ENCODE measurements around the gene AMER3.

AMER3 gene

DNA sequence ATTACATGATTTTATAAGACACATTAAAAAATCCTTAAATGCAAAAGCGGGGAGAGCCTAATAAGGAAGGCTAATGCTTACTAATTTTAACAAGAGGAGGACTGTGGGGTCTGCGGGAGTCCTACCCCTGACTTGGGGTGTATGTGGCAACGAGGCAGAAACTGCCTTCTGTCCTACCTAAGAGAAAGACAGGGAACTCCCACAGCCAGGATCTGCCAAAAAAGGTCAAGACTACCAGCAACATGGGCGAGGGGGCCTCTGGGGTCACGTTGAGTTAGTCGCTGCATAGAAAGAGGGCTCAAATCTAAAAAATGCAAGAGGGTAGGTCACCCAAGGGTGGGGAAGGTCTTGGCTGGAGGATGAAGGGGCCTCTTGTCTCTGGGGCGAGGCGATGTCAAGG, 529 bp upstream of the AMER3 start:
- no peak for DNase-seq

DNA sequence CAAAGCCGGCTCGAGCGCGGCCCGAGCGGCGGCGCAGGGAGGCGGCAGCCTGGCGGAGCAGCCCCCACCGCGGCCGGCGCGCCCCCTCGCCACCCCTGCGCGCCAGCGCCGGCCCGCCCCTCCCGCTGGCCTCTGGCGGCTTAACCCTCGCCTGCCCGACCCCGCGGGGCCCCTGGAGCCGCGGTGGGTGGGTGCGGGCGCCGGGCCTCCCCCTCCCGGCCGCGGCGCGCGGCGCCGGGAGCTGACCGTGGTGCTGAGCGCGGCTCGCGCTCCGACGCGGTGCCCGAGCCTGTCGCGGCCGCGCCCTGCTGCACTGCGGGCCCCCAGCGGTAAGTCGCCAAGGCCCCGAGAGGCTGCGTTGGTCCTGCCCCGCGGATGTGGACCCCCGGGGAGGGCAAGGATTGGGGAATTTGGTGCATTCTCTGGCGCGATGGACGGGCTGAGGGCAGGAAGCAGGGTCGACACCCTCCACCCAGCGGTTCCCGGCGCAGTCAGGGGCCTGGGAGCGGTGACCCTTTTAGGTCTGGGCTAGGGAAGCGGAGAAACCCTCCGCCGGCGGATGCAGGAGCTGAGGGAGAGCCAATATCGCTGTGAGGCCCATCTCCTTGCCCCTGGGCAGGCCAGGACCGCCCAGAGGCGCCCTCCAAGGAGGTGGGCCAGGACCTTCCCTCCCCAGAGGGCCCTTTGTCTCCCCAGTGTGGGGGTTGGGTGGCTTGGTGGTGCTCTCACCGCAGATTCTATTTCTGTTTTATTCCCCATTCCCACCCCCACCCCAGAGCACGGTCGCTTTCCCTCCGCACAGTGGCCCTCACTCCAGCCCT, 923 bp downstream of the AMER3 start:
- peak; percentile 77 for DNase-seq

DNA sequence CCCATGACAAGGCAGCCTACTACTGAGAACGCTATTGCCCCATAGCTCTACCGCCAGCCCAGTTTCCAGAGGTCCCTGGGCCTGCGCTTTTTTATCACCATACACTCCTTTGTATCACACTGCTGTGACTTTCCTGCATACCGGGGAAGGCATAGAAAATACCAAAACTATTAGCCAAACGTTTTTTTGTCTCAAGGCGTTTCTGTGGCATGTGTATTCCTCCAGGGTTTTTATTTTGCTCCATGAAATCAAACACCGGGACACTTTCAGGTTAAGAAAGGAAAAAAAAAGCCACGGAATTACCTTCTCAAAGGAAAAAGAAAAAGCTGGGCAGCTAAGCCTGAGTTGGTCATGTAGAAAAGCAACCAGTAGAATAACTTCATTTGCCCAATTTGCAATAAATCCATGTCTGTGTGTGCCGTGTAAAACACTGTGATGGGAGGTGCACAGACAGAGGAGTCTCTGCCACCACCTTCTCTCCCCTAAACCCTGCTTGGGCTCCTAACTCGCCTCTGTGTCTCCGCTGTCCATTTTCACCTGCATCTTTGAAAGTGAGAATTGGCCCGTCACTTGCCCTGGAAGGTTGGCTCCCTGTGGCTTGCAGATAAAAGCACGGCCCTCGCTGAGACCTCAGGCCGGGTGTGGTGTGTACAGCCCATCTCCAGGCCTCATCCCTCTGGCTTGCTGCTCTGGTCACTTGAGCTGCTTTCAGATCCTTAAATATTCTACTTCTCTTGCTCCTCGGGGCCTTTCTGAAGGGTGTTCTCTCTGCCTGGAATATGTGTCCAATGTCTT, 1.7 kb downstream of the AMER3 start:
- no peak for DNase-seq

DNA sequence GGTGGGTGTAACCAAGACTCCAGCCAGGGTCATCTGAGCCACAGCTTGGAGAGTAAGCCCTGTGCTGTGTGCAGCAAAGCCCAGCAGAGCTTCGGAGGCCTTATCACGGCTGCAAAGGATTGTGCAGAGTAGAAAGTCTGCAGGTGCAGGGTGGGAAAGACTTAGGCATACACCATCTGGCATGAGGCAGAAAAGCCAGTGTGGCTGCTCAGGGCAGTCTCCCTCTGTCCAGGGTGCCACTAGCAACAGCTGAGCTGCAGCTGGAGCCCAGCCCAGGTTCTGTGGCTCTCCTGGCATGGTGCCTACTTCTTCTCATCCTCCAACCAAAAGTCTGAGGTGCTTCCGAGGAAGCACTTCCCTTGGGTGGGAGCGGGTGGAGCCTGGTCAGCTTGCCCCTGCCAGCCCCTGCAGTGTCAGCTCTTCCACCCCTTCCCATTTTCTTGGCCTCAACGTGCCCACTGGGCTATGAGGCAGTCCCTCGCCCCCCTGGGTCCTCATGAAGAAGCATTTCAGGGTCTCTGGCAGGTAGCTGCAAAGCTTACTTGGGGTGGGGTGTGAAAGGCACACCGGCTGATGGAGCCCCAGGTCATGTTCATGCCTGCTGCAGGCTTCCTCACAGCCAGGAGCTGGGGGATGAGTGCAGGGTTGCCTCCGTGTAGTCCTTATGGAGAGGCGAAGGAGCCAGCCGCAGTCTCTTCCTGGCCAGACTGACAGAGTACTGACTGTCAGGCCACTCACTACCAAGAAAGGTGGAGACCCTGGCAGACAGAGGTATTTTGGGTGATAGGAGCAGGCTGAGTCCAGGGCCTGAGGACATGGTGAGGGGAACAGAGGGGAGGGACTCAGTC, 4.8 kb downstream of the AMER3 start:
- DNase-seq = no peak

DNA sequence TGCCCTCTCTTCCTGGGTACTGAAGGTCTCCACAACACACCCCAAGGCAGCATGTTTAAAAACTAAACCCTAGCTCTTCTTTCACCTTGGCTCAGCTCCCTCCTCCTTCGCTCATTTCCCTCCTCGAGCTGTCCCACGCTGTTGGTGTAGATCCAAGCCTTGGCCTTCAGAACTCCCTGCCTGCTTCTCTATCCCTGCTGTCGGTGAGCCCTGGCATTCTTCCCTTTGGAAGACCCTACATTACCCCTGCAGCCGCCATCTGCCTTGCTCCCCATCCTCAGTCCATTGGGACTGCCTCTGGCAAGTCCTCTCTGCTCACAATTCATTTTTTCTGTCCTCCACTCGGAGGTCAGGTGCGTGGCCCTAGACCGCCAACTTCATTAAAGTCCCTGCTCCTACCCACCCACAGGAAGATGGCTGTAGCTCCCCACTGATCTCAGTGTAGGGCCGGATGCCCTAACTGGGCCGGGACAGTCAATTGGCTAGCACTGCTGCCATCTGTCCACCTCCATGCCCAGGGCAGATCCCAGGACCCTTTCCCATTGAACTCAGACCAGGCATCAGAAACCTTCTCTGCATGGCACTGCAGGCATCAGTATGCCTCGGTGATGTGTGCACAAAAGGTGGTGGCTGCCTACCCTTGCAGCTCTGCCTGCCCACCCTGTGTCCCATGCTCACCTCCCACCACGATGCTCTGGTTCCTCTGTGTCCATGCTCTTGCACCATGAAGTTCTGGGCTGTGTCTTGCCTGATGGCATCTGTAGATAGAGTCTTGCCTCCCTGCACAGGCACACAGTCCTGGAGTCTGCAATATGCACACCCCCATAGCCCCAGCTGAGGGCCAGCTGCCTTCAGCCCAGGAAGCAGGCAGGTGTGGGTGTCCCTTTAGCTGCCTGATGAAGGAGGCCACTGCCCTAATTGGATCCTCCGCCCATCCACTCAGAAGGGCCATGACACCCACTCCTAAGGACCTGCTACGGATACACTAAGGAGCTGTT, 5.7 kb downstream of the AMER3 start:
- no peak for DNase-seq

DNA sequence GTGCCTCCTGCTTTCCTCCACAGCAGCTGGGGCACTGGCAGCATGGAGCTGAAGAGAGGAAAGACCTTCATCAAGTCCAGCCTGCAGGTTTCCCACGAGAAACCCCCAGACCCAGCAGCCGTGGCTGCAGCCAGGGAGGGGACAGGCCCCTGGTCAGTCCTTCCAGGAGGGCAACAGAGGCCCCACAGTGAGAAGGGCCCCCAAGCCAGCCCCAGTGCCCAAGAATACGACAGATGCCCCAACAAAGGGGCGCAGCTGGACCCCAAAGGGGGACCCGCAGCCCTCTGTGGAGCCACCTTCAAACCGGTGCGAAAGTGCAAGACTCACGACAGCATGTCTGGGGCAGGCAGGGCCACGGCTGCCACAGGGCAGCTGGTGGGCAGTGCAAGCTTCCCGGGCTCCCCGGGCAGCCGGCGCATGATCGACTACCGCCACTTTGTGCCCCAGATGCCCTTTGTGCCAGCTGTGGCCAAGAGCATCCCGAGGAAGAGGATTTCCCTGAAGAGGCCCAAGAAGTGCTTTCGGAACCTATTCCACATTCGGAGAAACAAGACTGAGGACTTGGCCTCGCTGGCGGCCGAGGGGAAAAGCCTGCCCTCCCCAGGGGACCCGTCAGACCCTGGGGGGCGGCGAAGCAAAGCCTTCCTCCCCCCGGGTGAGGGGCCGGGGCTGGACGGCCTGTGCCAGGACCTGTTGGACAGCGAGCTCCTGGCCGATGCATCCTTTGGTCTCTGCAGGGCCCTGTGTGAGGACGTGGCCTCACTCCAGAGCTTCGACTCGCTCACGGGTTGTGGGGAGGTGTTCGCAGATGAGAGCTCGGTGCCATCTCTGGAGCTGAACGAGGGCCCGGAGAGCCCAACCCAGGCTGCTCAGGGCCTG, 6.9 kb downstream of the AMER3 start:
- DNase-seq = no peak

DNA sequence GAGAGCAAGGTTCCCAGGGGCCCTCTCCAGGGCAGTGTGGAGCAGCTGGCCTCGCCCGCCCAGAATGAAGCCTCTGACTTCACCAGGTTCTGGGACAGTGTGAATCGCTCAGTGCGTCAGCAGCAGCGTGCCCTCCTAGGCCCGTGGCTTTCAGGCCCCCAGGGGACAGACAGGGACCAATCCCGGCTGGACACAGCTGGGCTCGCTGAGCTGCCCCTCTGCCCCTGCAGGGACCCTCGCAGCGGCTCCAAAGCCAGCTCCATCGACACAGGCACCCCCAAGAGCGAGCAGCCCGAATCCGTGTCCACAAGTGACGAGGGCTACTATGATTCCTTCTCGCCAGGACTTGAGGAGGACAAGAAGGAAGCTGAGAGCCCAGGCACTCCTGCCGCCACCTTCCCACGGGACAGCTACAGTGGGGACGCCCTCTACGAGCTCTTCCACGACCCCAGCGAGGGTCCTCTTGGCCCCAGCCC, 7.6 kb downstream of the AMER3 start:
- no peak for DNase-seq

DNA sequence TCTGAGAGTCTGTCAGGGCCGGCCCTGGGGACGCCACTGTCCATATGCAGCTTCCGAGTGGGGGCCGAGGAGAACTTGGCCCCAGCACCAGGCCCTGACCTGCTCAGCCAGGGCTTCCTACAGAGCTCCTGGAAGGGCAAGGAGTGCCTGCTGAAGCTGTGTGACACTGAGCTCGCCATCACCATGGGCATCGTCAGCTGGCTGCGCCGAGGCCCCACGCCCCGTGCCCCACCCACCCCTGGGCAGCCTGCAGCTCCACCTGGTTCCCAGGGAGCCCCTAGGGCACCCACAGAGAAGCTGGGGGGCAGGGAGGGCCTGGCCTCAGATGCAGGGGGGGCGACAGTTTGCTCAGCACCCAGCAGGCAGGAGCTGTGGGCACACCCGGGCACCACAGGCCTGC, 8.1 kb downstream of the AMER3 start:
- DNase-seq = no peak

DNA sequence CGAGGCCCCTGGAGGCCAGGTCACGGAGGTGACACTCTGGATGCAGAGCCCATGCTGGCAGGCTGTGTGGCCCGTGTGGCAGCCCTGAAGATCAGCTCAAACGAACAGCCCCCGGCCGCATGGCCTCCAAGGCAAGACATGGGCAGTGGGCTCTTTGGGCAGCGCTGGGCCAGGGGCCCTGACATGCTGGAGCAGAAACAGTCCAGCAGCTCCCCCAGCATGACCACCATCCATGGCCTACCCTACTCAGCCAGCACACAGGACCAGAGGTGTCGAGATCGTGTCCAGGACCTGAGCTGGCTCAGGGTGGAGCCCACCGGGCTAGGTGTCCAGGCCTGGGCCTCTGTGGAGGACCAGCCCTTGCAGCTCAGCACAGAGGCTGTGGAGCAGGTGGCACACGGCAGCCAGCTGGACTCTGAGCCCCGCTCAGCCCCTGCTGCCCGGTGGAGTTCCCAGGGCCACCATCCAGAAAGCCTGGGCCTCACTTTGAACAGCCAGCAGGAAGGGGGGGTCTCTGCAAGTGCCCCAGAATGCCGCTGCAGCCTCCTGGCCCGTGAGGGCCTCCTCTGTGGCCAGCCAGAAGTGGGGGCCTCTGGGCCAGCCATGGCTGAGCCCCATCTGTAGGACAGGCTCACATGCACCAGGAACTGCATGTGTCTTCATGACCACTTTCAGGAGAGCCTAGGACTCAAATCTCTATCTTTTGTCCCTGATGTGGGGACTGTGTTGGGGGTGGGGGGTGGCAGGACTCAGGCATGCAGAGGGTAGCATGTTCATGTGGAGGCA, 8.9 kb downstream of the AMER3 start:
- DNase-seq = no peak

DNA sequence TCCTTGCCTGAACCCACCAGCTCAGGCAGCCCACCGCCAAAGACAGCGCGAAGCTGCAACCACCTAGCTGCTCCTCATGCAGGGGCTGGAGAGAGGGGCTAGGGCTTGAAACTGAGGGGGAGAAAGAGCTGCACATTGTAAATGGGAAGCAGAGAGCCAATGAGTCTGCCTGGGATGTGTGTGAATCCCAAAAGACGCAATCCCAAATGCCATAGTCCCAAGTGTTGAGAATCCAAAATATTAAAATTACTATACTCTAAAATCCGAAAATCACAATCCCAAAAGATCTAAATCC, 9.4 kb downstream of the AMER3 start:
- no peak for DNase-seq

DNA sequence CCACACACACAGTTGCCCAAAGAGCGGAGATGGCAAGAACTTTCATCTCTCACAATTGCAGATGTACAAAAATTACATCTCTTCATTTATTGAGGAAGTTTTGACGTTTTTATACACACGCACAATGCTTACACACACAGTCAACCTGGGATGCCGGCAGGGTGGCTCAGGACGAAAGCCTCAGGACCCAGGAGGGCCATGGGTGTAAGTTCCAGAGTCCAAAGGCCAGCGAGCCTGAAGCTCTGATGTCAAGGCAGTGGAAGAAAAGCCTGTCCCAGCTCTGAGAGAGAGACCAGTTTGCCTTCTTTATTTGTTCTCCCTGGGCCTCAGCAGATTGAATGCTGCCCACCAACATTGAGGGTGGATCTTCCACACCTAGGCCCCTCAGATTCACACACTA, 10.1 kb downstream of the AMER3 start:
- DNase-seq = no peak

DNA sequence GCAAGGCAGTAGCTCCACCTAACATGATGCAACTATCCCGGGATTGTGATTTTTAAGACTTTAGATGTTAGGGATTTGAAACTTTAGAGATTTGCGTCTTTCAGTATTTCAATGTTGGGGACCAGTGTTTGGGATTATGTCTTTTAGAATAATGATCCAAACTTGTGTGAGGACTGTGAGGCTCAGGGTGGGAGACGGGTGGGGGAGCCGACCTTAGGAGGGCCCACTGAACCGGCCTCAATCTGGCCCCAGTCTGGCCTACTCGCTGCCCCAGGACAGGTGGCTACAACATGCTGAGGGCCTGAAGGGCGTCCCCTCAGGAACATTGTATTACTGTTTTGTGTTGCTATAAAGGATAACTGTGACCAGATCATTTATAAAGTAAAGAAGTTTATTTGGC, 10.7 kb downstream of the AMER3 start:
- DNase-seq = no peak

DNA sequence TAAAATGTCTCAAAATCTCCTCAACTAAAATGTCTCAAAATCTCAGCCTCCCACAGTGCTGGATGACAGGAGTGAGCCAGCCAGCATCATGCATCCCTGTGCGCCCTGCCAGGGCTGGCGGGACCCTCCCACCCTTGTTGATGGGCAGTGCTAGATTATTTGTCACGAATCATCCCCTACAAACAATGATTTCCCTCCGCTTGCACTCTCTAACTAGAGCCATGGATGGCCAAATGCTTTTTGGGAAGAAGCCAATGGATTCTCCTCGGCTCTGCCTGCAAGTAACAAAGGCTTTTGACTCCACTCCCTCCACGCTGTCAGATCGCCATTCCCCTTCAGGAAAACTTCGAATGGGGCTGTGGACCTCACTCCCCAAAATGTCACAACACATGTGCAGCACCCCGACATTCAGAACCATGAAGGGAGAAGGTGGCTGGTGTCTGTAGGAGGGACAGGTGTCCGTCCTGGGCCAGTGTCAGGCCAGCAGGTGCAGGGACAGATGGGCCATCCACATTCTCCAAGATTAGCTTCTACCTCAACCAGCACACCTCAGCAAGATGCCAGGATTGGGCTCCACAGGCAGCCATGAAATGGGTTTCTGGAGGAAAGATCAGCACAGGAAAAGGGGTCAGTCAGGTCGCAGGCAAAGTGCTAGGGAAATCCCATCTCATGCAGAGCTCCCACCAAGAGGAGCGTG, 11.5 kb downstream of the AMER3 start:
- no peak for DNase-seq

DNA sequence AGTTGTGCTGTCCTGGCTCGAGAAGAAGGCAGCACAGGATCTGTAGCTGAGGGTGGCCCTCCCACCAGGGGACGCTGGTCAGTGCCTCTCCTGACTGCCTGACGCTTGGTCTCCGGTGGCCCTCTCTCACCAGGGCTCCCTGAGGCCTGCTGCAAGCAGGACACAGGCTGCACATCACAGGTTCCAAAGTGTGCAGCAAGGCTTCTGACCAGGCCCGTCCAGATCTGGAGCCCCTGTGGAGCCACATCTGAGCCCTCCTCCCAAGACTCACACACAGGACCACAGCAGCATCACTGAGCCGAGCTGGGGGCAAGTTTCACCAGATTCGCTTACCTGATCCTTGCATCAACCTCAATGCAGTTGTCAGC, 12.1 kb downstream of the AMER3 start:
- DNase-seq = no peak

DNA sequence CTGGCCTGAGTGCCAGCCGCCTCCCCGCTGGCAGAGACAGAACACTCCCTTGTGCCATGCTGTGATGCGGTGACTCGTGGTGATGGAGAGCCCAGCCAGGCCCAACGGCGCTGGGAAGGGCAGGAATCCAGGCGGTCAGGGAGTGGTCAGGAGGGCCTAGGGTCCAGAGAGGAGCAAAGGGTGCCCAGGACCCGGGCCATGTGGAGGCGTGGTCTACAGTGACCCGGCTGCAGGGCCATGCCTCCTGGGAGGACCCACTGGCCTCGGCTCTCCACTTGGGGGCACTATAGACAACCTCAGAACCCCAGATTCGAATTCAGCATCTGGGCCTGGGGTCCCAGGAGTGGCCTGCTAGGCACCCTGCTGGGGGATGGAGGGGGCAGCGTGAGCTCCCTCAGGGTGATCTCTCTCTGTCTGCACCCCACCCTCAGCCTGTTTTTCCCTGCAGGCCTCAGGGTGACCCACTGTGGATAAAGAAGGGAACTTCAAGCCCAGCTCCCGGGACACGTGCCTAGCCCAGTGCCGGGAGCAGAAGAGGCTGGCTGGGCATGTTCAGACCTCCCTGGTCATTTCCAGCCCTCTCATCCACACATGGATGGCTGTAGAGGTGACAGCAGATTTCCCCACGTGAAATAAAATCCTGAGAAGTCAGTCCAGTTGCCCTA, 13.0 kb downstream of the AMER3 start:
- no peak for DNase-seq

DNA sequence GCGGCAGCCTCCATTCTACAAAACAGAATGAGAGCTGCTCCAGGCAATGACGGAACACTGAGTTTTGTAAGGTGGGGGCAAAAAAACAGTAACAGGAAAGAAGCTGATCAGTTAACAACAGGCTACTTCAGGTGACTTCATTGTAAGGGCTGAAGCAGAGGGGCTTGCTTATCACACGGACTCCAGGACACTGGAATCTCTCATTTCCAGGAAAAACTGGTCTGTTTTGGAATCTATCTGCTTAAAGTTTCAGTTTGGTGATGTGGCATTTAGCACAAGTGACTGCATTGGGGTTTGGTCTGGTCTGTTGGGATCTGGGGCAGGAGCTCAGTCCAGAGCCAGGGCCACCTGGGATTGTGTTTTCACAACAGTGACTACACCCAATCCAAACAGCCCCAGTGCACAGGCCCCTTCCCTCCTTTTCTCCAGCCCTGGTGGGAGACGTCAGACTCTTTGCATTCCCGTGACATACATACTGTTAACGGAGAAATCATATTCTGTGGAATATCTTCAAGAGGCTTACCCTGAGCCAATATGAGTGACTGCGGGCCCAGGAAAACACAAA, 14.1 kb downstream of the AMER3 start:
- no peak for DNase-seq

DNA sequence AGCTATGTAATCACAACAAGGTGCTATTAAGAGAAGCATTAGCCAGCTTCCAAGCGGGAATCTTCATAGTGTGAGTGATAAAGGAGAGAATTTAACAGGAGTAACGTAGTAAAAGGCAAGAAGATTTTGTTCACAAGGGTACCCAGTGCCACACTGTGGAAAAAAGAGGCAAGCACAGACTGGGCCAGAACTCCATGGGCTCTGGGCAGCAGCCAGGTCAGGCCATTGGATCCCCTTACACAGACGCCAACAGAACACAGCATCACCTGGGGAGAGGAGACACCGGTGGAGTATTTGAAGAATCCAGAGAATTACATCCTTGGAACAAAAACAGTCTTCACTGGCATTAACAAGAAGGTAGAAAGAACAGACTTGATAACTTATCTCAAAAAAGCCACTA, 21.2 kb downstream of the AMER3 start:
- DNase-seq = no peak

DNA sequence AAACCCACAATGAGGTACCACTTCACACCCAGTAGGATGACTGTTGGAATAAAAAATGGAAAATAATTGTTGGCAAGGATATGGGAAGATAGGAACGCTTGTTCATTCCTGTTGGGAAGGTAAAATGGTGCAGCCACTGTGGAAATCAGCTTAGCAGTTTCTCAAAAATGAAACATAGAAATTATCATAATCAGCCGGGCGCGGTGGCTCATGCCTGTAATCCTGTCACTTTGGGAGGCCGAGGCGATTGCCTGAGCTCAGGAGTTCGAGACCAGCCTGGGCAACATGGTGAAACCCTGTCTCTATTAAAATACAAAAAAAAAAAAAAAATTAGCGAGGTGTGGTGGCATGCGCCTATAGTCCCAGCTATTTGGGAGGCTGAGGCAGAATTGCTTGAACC, 23.4 kb downstream of the AMER3 start:
- DNase-seq = no peak

Data from eye (tissue), 1 donor.